SIG-M5 treated with dmso at 0.1 percent for 504 hours (cell line): ENCODE measurements around the gene PDZRN3.

Experiments used
- DNase-seq: peaks from one replicate; lab custom pipeline; 2025; ENCODE audit not compliant: unreplicated experiment; lab: John Stamatoyannopoulos, UW

The PDZRN3 gene

GRCh38 chr3:73497646-73498406, 126.9 kb downstream of the PDZRN3 start:
- no peak for DNase-seq

GRCh38 chr3:73493543-73494308, 131.0 kb downstream of the PDZRN3 start:
- no peak for DNase-seq

DNA sequence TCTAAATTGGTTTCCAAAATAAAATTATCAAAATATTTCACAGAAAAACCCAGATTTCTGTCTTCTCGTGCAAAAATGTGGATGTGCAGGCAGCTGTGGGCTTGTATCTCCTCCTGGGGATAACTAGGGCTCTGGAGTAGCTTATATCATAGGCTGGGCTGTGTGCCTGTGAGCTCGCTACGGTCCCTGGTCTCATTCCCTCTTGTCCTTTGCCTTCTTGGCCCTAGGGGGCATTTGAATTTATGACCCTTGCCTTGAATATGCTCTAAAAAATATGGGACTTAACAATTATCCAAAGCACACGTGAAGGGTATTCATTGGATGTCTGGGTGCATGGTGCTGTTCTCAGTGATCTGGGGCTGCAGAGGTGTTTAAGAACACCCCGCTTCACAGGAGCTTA, 132.6 kb downstream of the PDZRN3 start:
- no peak for DNase-seq

DNA sequence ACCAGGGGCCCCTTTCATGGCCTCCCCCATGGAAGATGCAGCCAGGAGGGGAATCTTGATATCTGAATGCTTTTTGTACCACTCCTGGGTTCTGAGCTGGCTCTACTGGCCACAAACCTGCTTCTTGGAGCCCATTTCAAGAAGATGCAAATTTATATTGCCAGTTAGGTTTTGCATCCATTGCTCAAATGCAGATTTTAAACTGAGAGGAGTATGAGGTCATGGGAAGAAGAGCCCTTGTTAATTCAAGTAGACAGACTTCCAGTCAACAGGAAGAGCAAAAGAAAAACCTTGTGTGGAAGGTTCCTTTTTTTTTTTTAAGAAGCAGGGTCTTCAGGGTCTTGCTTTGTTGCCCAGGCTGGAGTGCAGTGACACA, 133.5 kb downstream of the PDZRN3 start:
- DNase-seq, result no peak

- no peak for DNase-seq
These were observed 134.1 kb downstream of the PDZRN3 start for GRCh38 chr3:73490453-73491286.

- DNase-seq, result no peak
These were observed 138.8 kb downstream of the PDZRN3 start for GRCh38 chr3:73485877-73486330.

GRCh38 chr3:73484656-73485248, 140.0 kb downstream of the PDZRN3 start:
- no peak for DNase-seq

DNA sequence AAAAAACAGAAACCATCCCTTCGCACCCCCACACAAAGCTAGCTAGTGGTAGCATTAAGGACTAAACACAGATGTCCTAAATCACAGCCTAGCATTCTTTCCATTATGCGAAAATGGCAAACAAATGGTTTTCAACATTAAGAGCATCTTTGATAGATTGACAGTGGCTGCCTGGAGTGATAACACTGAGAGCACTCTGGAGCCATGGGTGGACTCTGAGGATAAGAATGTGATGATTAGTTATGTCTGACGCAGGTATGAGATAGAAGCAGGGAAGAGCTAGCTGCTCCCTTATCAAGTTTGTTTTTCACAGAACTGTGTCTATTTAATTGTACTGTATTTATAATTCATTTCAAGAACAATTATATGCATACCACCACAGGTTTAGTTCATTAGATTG, 142.9 kb downstream of the PDZRN3 start:
- no peak for DNase-seq

GRCh38 chr3:73480187-73480672, 144.5 kb downstream of the PDZRN3 start:
- no peak for DNase-seq

DNA sequence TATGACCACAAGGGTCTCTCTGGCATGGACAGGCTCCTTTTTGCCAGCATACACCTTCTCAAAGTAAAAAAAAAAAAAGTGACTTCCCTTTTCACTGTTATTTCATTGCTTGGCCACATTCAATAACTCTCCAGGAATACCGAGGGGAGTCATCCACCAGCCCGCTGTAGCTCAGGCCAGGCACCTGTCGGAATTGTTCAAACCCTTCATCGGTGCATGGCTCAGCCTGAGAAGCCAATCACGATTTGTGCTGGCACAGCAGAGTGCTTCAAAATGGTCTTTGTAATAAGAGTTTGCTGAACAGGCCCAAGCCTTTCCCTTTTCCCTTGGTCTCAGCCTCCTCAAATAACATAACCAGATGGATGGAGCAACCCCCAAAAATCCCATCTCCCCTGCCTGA, 145.4 kb downstream of the PDZRN3 start:
- DNase-seq, result no peak

DNA sequence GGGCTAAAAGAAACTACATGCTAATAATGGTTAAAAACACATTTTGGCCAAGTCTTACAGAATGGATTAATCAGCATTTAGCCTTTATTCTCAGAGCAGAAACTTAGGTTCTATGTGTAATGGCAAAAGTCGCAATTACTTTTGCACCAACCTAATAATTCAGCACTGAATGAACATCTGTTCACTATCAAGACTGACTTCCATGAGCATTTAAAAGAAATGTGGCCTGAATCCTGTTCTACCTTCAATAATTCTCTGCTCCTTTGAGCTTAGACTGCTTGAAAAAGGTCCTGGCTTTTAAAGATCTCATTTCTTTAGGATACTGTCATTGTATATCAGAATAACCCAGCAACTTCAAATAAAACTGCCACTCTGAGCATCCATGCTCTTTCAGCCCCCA, 145.9 kb downstream of the PDZRN3 start:
- no peak for DNase-seq

- DNase-seq, result no peak
These were observed 149.0 kb downstream of the PDZRN3 start for GRCh38 chr3:73475717-73476116.

- DNase-seq, result no peak
These were observed 149.6 kb downstream of the PDZRN3 start for GRCh38 chr3:73475175-73475574.

GRCh38 chr3:73474619-73475018, 150.1 kb downstream of the PDZRN3 start:
- no peak for DNase-seq

- DNase-seq, result no peak
These were observed 150.8 kb downstream of the PDZRN3 start for GRCh38 chr3:73473898-73474416.

DNA sequence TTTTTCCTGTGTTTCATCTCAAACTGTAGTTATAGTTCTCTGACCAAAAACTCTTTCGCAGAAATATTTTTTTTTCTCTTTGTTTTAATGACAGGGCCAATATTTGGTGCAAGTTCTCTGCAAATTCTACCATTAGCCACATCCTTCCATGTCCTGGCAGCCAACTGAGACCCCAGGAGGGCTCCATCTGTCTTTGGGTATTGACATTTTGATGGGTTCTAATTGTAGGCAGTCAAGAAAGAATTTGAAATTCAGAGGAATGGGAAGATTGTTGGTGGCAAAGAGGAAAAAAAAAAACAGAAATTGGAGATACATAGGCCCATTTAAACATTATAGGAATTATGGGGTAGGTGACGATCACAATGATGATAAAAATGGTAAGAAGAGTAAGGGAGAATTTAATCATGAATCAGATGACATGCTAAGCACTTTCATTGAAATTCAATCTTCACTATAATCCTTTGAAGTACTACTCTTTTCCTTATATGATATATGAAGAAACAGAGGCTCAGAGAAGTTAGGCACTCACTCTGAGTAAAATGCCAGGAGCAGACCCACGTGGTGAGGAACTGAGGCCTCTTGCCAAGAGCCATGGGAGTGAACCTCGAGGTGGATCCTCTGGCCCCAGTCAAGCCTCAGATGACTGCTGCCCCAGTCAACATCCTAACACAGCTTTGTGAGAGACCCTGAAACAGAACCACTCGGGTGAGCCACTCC, 151.4 kb downstream of the PDZRN3 start:
- DNase-seq, result no peak

DNA sequence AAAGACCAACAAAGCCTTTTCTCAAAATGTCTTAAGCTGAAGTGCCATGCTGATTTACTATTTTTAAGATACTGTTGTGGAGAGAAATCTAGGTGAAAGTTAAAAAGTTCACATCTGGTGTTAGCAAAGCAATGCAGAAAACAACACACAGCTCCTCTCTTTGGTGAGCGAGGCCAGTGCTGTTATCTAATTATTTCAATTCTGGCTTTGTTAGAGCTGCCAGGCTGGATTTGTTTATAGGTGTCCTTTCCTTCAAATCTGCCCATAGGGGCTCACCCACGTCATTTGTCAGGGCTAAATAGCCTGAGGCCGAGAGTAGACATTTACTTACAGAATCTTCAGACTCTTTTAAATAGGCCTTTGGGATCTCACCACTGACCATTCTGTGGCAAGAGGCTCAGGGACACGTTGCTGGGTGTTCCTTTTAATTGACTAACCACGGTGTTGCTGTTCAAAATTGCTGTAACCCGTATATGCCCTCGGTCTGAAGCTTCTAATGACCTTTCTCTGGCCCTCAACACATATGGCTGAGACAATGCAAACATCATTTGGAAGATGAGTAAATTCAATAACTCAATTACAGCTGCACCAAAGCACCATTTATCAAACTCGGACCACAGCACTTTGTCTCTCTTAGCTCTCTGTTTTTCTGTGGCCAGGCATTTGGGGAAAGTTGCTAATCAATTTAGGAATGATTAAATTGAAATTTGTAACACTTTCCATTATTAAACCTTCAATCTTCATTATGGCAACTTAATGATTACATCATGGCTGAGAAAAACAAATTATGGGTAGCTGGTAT, 152.6 kb downstream of the PDZRN3 start:
- DNase-seq, result no peak

- no peak for DNase-seq
These were observed 153.9 kb downstream of the PDZRN3 start for GRCh38 chr3:73470860-73471259.

DNA sequence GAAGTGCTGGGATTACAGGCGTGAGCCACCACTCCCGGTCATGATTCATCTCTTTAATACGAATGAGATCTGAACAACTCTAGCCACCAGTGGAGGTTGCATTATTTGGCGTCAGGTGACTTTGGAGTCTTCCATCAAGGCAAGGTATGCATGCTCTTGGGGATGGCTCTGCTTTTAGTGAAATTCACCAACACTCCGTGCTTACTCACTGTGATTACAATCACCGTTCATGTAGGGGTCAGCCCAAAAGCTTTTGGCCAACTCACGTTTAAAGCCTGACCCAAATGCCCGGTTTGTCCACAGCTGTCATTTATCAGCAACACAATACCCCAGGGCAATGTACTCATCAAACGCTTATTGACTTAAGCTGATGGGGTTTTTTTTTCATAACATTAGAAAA, 155.4 kb downstream of the PDZRN3 start:
- DNase-seq, result no peak
